K562 (cell line): Measurements from ENCODE around the gene ITPRIPL2. TPM values are rescaled to one million over a fixed set of nuclear protein-coding genes. Genes with fewer than 3 reads are reported as not detected.

ENCODE experiments used
- CTCF ChIP-seq, 3 experiments: IDR thresholded peaks in 2 of 3; conservative IDR thresholded peaks in 1 of 3; 2 replicates each; pipeline ENCODE4 v1.5.1; 2011 to 2012; ENCODE audit warnings: low read length in 3 of 3, mild to moderate bottlenecking in 3 of 3, control low read depth in 2 of 3, improper control_type of control experiment in 1 of 3, inconsistent platforms in 1 of 3, low read depth in 1 of 3, mixed read lengths in 1 of 3, moderate library complexity in 1 of 3; ENCODE audit not compliant: insufficient read depth in 2 of 3
- HNRNPLL ChIP-seq: fragments of 200-400 bp; formaldehyde crosslinking; IDR thresholded peaks from 2 replicates; pipeline ENCODE4 v1.6.1; 2017; ENCODE audit warnings: low read length, low read depth, mild to moderate bottlenecking; ENCODE audit not compliant: poor library complexity, severe bottlenecking
- IFI16 ChIP-seq: fragments of 250-450 bp; sonication (Bioruptor Pico); IDR thresholded peaks from 2 replicates; pipeline ENCODE4 v2.1.2; 2022; ENCODE audit warnings: mild to moderate bottlenecking, inconsistent platforms
- PKNOX1 ChIP-seq: fragments of 450-650 bp; IDR thresholded peaks from 2 replicates; pipeline ENCODE4 v1.6.1; 2016
- TFAM ChIP-seq: fragments of 250-450 bp; sonication (Bioruptor Pico); conservative IDR thresholded peaks from 2 replicates; pipeline ENCODE4 v1.5.0; 2021; ENCODE audit warnings: mild to moderate bottlenecking, moderate library complexity
- ZBTB1 ChIP-seq: sonication (generic); formaldehyde crosslinking; IDR thresholded peaks from 2 replicates; pipeline ENCODE4 v1.8.1; 2023; ENCODE audit warnings: missing genetic modification reagents, low read depth, mild to moderate bottlenecking, borderline replicate concordance
- ZNF79 ChIP-seq: fragments of 250-450 bp; sonication (Bioruptor Pico); IDR thresholded peaks from 2 replicates; pipeline ENCODE4 v1.4.0; 2020; ENCODE audit warnings: low read depth, mild to moderate bottlenecking, moderate library complexity
- polyA plus RNA-seq, 8 experiments: library from polyadenylated mRNA; depleted of rRNA in 4 of 8; stranded (reverse) in 5 of 8; unstranded in 3 of 8; fragments of >200 nt; fragmentation: Nextera tagmentation in 2 of 8; fragmentation: Illumina TruSeq in 1 of 8; extraction: Ambion mirVana in 2 of 8; extraction: Trizol in 1 of 8; gene quantifications; 2 replicates each; pipeline versions ENCODE4 v1.2.1 to v1.2.3, GENCODE V29; 2011 to 2014; ENCODE audit warnings: inconsistent platforms in 1 of 8, missing spikeins in 1 of 8
- total RNA-seq, 7 experiments: library from RNA; depleted of rRNA in 6 of 7; stranded (reverse); fragments of >200 nt in 6 of 7; fragmentation: Illumina TruSeq in 2 of 7; extraction: Trizol in 2 of 7; gene quantifications; 2 replicates each; pipeline versions ENCODE4 v1.2.1 to v1.2.3, GENCODE V29; 2011 to 2021; ENCODE audit warnings: low replicate concordance in 1 of 7

ITPRIPL2 gene
- total and polyA plus RNA-seq, 9 of the 15 experiments (the other 6 are each of a cell fraction or from before 2014, with no cell fraction given) = 0.04 to 2.2 (median 0.58) TPM

GRCh38 chr16:19094542-19095365 lies 19.0 kb upstream of the ITPRIPL2 start (continued):
- TF ChIP-seq ZBTB1 (no peak), PKNOX1 (peak; percentile 97), ZNF79 (CRISPR knock-in tag) (no peak), TFAM (CRISPR knock-in tag) (no peak), HNRNPLL (no peak), CTCF (IDR thresholded peaks at IDR 0.05 in 2 of 3, conservative IDR thresholded peaks at IDR 0.05 in 1 of 3; ENCODE audit: insufficient read depth in 2 of 3, low read depth in 1 of 3, low read length in 3 of 3) (peak; percentile 27 to 39 (median 31); a peak in 3 of 6 replicates), IFI16 (CRISPR knock-in tag) (no peak)
